ENCODE data around the gene UNK.

- no peak for TF ChIP-seq CTCF (IDR thresholded peaks at IDR 0.05)
- no peak for TF ChIP-seq POLR2A (IDR thresholded peaks at IDR 0.05)
- no peak for TF ChIP-seq EP300 (IDR thresholded peaks at IDR 0.05)
Observed at GRCh38 chr17:75828741-75829140, 44.1 kb downstream of the UNK start.

Data from sigmoid colon (tissue), 4 donors.